HG02759 (cell line): ENCODE results near the gene CYLC1.
A peak's percentile ranks its signal among the peaks of the same experiment; 100 is the strongest.

ENCODE experiments used
- ATAC-seq: cut with Tn5 transposase; IDR thresholded peaks from one replicate; pipeline ENCODE4 v1.9.1; 2021; ENCODE audit warnings: mild to moderate bottlenecking, moderate library complexity; ENCODE audit not compliant: unreplicated experiment

Gene CYLC1, protein sequence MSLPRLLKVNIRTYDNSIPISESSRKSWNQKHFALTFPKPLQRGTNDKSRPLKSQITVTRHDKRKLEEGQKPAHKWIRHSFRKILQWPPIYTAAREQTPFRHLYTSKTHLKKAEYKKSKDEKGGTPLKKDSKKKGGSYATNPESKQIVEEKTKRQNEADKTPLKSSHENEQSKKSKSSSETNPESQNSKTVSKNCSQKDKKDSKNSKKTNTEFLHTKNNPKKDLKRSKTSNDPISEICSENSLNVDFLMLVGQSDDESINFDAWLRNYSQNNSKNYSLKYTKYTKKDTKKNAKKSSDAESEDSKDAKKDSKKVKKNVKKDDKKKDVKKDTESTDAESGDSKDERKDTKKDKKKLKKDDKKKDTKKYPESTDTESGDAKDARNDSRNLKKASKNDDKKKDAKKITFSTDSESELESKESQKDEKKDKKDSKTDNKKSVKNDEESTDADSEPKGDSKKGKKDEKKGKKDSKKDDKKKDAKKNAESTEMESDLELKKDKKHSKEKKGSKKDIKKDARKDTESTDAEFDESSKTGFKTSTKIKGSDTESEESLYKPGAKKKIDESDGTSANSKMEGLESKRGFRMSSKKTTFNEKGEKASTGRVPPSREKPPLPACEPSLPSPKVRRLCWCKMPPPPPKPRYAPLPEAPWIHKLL

DNA sequence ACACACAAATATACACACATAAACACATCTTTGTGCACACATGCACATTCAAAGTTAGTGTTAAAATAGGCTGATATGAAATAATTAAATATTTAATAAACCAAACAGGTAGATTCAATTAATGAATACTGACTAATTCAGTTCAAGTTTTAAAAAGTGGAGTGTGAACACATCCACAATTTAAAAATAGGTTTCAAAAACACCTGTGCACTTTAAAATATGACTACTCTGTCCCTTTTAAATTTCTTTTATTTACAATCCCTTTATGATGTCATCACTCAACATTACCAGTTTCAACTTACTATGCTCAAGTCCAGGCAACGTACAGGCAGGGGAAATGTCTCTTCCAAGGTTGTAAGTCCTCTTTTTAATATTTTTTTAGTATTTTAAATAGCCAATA is at the start of gene CYLC1:
Gene CYLC1 (plus strand): TSS at position 301 of the 400 bp plus-strand sequence. CDS start 37 bp downstream, at position 338.
- no peak for ATAC-seq

DNA sequence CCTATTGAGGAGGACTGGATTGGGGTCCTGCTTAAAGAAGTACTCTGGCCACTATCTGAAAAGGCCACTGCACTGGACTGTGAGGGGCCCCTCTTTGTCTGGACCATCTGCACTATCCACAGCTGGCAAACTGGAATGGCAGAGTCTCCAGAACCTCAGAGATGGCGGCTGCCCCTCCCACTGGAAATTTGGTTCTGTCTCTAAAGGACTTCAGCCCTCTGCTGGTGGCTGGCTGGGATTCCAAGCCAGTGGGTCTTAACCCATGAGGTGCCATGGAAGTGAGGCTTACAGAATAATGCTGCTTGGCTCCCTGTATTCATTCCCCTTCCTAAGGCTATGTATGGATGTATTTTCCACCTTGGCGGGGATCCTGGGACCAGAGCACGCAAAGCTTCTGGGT is 41.6 kb upstream of the CYLC1 start:
- no peak for ATAC-seq

DNA sequence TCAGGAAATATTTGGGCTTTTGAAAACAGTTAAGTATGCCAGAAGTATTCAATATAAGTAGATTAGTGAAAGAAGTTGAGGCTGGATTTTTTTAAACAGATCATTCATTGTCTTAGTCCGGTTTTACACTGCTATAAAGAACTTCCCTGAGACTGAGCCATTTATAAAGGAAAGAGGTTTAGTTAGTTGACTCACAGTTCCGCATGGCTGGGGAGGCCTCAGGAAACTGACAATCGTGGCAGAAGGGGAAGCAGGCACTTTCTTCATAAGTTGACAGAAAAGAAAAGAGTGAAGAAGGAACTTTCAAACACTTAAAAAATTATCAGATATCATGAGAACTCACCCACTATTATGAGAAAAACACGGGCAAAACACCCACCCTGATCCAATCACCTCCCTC is 31.1 kb upstream of the CYLC1 start:
- ATAC-seq, result peak; percentile 82

DNA sequence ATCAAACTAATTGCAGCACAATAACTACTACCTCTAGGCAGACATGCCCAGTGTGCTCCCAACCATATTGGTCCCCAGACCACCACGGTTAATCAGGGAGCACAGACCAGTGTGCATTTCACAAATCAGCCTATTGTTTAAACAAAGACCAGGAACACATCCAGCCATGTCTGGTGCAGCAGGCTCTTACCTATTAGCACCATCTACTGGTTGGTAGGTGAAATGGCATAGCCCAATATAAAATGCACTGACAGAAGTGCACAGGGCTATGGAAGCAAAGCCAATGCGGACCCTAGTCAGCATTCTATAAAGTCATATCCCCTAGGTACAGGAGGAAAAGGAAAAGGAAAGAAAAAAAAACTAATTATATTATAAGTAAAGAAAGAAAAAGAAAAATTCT is 15.5 kb upstream of the CYLC1 start:
- ATAC-seq, result peak; percentile 98

DNA sequence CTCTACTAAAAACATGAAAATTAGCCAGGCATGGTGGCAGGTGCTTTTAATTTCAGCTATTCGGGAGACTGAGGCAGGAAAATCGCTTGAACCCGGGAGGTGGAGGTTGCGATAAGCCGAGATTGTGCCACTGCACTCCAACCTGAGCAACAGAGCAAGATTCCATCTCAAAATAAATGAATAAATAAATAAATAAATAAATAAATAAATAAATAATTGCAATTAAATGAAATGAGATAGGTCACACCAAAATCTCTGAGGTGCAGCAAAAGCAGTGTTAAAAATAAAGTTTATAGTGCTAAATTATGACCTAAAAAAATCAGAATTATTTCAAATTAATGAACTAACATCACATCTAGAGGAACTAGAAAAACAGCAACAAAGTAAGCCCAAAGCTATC is 13.6 kb upstream of the CYLC1 start:
- no peak for ATAC-seq

DNA sequence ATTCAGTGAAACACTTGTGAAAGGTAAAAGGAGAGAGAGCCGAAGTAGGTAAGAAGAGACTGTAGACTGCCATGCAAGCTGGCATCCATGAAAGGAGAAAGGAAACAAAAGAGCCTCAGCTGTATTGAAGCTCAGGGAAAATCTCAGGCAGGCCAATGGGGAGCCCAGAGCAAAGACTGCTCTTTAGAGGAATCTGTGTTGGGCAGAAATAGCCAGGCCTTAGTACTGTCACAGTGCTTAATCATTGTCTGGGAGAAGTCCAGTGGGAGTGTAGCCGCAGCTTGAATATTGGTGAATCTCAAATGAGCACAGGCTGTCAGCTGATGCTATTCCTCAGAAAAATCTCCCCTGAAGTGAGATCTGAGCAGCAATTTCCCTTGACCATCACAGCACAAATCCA is 27.6 kb downstream of the CYLC1 start:
- no peak for ATAC-seq

DNA sequence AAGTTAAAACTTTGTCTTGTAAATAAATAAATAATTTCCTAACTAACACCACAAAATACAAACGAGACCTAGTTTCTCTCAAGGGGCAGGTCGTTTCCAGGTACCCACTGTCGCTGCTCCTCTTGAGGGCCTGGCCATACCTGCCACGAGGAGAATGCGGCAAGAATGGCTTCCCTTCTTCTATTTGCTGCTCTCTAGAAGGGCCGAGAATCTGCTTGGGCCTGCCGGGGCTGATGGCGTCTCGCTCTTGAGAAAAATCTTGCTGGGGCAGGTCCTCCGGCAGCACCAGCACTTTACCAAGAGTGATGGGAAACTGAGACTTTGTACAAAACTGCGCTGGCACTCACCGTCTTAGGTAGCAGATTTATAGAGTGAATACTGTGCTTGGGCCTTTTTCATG is 31.5 kb downstream of the CYLC1 start:
- no peak for ATAC-seq

DNA sequence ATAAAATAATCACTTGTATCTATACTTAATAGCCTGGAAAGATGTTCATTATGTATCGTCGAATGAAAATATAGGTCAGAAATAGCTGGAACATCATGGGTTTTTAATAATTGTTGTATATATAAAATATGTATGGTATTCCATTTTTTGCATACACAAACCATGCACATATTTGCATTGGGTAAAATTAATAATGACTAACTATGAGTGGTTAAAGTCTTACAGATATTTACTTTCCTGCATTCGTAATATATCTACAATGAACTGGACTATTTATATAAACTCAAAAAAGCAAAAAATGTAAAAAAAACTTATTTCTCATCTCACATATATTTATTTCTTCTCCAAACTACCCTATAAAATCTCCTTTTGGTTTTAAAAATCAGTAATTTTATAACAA is 46.0 kb downstream of the CYLC1 start:
- ATAC-seq, result no peak

DNA sequence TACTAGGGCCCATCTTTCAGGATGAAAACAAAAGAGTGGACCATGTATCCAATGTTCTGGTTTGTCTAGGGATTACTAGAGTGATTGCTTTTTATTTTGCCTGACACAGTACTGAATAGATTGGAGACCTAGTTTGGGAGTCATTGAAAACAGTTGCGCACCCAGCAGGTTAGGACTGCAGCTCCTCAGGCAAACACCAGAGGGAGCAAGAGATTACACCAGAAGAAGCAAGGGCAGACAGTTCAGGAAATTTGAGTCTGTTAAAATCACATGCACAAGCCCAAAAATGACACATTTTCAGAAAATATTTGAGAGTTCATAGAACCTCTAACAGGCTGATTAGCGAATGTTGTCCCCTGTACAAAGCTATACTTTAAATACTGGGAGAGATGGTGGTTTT is 55.6 kb downstream of the CYLC1 start:
- no peak for ATAC-seq

DNA sequence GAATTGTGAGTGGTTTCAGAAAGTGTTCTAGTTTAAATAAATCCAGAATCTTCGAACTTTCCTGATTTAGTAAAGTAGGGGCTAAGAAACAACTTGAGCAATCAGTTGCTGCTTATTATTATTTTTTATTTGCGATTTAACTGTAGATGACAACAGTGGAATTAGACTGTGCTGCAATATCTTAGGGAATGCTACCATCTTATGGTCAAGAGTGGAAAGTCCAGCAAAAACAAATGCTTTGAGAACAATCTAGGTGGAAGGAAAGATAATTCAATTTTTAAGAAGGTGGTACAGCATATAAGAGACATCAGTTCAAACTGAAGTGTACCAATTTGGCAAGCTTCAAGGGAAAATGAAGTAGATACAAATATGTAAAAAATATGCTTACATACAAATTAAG is 73.3 kb downstream of the CYLC1 start:
- no peak for ATAC-seq
